ENCODE measurements around the gene ST6GALNAC5.

The ST6GALNAC5 gene

DNA sequence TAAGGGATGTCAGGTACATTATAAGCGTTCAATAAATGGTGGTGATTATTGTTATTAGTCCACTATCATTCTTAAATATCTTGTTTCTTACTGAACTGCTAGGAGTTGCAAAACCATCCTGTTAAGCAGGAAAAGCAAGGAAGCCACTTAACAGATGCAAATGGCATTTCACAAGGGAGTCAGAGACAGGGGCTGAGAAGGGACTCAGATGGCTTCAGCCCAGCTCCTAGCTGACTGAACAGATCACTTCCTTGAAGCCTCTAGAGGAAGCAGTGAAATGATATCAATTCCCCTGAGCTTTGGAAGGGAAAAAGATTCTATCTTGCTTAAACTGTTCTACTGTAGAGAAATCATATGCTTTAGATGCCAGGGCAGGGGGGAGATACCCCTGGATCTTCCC is 151.5 kb downstream of the ST6GALNAC5 start:
- no peak for DNase-seq (ENCODE audit: low spot score)

DNA sequence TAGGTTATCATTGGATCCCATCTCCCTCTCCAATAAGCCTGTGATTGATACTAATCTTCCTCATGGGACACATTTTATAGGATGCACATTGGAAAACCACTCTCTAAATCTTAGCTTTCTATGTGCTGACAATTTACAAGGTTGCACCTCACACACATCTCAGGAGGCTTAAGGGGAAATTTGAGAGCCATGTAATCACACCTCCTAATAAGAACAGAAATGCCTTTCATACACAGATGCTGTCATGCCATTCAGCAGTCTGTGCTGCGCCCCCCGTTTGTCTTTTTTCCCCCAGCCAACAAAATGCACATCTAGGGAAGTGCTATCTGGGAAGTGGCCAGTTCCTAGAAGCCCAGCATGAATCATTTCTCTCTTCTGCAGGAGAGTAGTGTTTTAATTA is 154.5 kb downstream of the ST6GALNAC5 start:
- TF ChIP-seq, protein P1, sequence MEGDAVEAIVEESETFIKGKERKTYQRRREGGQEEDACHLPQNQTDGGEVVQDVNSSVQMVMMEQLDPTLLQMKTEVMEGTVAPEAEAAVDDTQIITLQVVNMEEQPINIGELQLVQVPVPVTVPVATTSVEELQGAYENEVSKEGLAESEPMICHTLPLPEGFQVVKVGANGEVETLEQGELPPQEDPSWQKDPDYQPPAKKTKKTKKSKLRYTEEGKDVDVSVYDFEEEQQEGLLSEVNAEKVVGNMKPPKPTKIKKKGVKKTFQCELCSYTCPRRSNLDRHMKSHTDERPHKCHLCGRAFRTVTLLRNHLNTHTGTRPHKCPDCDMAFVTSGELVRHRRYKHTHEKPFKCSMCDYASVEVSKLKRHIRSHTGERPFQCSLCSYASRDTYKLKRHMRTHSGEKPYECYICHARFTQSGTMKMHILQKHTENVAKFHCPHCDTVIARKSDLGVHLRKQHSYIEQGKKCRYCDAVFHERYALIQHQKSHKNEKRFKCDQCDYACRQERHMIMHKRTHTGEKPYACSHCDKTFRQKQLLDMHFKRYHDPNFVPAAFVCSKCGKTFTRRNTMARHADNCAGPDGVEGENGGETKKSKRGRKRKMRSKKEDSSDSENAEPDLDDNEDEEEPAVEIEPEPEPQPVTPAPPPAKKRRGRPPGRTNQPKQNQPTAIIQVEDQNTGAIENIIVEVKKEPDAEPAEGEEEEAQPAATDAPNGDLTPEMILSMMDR (IDR thresholded peaks at IDR 0.05; ENCODE audit: extremely low read depth, insufficient read depth, missing control alignments), result no peak
- in situ Hi-C loops (cut with MboI; ENCODE audit: low pct_unique_long_range_greater_than_20kb, low sequenced_read_pairs, unreplicated experiment), result no loop called here

More for the DNA sequence above, 151.5 kb downstream of the ST6GALNAC5 start:
- TF ChIP-seq, protein P1 (IDR thresholded peaks at IDR 0.05; ENCODE audit: extremely low read depth, insufficient read depth, missing control alignments), result no peak
- in situ Hi-C loops (cut with MboI; ENCODE audit: low pct_unique_long_range_greater_than_20kb, low sequenced_read_pairs, unreplicated experiment), result no loop called here

DNA sequence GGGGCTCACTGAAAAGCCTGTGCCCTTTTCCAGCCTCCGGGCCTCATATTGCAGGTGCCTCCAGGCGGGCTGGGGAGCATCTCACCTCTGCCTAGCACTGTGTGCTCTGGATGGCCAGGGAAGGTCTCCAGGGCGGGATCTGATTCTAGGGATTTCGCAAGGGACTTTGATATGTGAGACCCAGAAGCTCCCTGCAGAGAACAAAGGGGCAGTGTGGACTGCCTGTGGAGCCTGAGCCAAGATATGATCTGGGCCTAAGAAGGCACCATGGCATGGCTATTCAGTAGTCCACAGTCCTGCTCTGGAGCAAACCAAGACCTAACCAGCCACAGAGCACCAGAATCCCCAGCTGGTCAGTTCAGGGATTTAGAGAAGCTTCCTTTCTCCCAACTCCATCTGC is 157.2 kb downstream of the ST6GALNAC5 start:
- DNase-seq (ENCODE audit: low spot score), result no peak
- in situ Hi-C loops (cut with MboI; ENCODE audit: low pct_unique_long_range_greater_than_20kb, low sequenced_read_pairs, unreplicated experiment), result no loop called here
- TF ChIP-seq, protein P1 (IDR thresholded peaks at IDR 0.05; ENCODE audit: extremely low read depth, insufficient read depth, missing control alignments), result no peak

More for the DNA sequence above, 154.5 kb downstream of the ST6GALNAC5 start:
- DNase-seq (ENCODE audit: low spot score), result no peak

DNA sequence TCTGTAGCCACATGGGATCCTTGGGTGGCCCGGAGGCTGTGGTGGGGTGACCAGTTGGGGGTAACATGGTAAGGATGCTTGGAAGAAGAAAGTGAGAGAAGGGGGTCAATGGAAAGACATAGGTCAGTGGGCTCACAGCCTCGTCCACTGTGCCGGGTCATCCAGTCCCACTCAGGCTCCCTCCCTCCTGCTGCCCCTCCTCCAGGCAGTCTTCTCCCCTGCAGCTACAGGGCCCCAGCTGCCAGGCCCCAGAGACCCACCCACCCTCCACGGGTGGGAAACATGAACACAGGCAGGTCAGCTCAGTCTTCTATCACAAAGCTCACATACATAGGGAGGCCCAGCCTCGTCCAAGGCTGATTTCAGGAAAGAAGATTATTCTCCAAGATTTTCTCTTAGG is 158.3 kb downstream of the ST6GALNAC5 start:
- no peak for DNase-seq (ENCODE audit: low spot score)
- in situ Hi-C loops (cut with MboI; ENCODE audit: low pct_unique_long_range_greater_than_20kb, low sequenced_read_pairs, unreplicated experiment), result no loop called here
- TF ChIP-seq, protein P1 (IDR thresholded peaks at IDR 0.05; ENCODE audit: extremely low read depth, insufficient read depth, missing control alignments), result no peak

DNA sequence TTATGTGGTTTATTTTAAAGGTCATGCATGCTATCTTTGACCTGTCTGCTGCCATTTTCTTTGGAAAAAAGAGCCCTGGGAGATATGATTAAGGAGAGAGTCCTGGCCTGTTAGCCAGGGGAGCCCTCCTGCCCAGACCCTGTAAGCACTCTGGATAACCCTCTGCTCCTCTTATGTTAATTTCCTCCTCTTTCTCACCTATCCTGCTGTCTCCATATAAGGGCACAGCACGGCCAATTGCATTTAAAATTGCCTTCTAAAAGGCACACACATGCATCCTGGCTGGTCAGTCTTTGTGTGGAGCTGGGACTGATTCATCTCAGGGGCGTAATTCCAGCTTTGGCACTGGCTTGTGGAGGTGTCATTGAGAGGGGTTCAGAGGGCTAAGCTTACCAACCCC is 158.9 kb downstream of the ST6GALNAC5 start:
- TF ChIP-seq, protein P1 (IDR thresholded peaks at IDR 0.05; ENCODE audit: extremely low read depth, insufficient read depth, missing control alignments), result no peak
- DNase-seq (ENCODE audit: low spot score), result no peak
- in situ Hi-C loops (cut with MboI; ENCODE audit: low pct_unique_long_range_greater_than_20kb, low sequenced_read_pairs, unreplicated experiment), result no loop called here

DNA sequence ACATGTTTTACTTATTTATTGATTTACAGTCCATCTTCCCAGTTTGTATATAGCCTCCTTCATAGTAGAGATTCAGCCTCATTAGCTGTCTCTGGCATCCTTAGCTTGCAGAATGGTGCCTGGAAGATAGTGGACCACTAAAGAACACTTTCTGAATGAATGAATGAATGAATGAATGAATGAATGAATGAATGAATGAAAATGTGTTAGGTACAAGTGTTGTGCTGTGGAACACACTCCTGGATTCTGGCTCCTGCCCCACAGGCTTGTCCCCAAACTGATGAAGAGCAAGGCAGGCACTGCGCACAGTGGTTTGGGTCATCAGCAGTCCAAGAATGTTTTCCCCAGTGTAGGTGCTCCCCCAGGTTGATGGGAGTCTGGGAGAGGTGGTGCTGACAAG is 159.4 kb downstream of the ST6GALNAC5 start:
- TF ChIP-seq, protein P1 (IDR thresholded peaks at IDR 0.05; ENCODE audit: extremely low read depth, insufficient read depth, missing control alignments), result no peak
- DNase-seq (ENCODE audit: low spot score), result no peak
- in situ Hi-C loops (cut with MboI; ENCODE audit: low pct_unique_long_range_greater_than_20kb, low sequenced_read_pairs, unreplicated experiment), result no loop called here

DNA sequence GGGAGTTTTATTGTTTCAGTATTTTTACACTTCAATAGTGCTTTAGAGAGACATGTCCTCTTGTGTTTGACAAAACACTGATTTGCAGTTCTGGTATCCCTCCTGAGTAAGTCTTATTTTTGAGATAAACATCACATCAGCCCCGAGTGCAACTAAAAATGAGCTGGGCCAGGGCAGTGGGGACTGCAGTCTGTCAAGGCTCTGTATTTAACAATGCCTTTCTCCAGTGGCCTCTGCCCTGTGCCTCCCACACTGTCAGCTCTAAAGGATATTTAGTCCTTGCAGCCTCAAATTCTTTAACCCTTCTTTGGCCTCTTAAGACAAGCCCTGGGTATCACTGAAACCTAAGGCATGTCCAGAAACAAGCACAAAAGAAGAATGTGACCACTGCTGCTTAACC is 160.6 kb downstream of the ST6GALNAC5 start:
- no peak for DNase-seq (ENCODE audit: low spot score)
- TF ChIP-seq, protein P1 (IDR thresholded peaks at IDR 0.05; ENCODE audit: extremely low read depth, insufficient read depth, missing control alignments), result no peak
- in situ Hi-C loops (cut with MboI; ENCODE audit: low pct_unique_long_range_greater_than_20kb, low sequenced_read_pairs, unreplicated experiment), result no loop called here
